K562 (cell line): ENCODE results near the gene PRRG4. TPM values are rescaled to one million over a fixed set of nuclear protein-coding genes. Genes with fewer than 3 reads are reported as not detected.

Source experiments
- ATAC-seq: fragments of 200-7000 bp; cut with Tn5 transposase; 3 replicates; pipeline ENCODE4 v1.9.1; 2020; ENCODE audit warnings: moderate library complexity
- BruUV-seq: library from RNA; stranded (reverse); fragments of 400-500 nt; replicated peaks from 2 replicates; lab custom pipeline; 2021; lab: Mats Ljungman, UMichigan
- CTCF ChIA-PET: fragments of 300-600 bp; formaldehyde crosslinking; extraction: SDS; loops from one replicate; lab custom pipeline; 2021; ENCODE audit warnings: low intra/inter-chr PET ratio; lab: Yijun Ruan, JAX
- POLR2A ChIA-PET: fragments of 300-600, 350-650 bp; sonication (Branson Sonifier 250); formaldehyde crosslinking; extraction: SDS; loops from one replicate; lab custom pipeline; 2021; ENCODE audit warnings: antibody characterized with exemption, inconsistent platforms; lab: Yijun Ruan, JAX
- DNase-seq, 4 experiments: peaks; one replicate each; pipeline versions ENCODE4 v3.0.0 to v3.0.0-alpha.2; 2011 to 2018; ENCODE audit warnings: low spot score in 3 of 4, mixed read lengths in 3 of 4; ENCODE audit errors: extremely low read depth in 1 of 4
- FAIRE-seq: peaks from 2 replicates; lab custom pipeline; 2011; peaks lifted over from hg19 to GRCh38; lab: Jason Lieb, UNC
- H2AFZ ChIP-seq: 2 replicates; pipeline ENCODE4 v1.6.0; 2011; ENCODE audit warnings: low read depth, low read length, control low read depth, inconsistent platforms
- H3K27ac ChIP-seq: fragments of 200-600 bp; 3 replicates; pipeline ENCODE4 v1.8.0; 2011; ENCODE audit warnings: low read depth, mild to moderate bottlenecking, control low read depth, inconsistent platforms, low read length, moderate library complexity, mixed read lengths; ENCODE audit errors: extremely low read depth
- H3K27me3 ChIP-seq, 2 experiments: fragments of 300-600 bp in 1 of 2; 2 replicates in 1 of 2; 3 replicates in 1 of 2; pipeline versions ENCODE4 v1.6.0 to v1.8.0; 2011; ENCODE audit warnings: inconsistent platforms in 2 of 2, low read length in 2 of 2, mild to moderate bottlenecking in 1 of 2, mixed read lengths in 1 of 2, moderate library complexity in 1 of 2; ENCODE audit not compliant: control insufficient read depth in 2 of 2, insufficient read depth in 2 of 2
- H3K36me3 ChIP-seq: fragments of 300-600 bp; 3 replicates; pipeline ENCODE4 v1.8.0; 2011; ENCODE audit warnings: mild to moderate bottlenecking, low read length, inconsistent platforms; ENCODE audit not compliant: control insufficient read depth, insufficient read depth
- H3K4me1 ChIP-seq, 2 experiments: fragments of 200-600 bp in 1 of 2; replicated peaks in 1 of 2; 2 replicates in 1 of 2; 3 replicates in 1 of 2; pipeline versions ENCODE4 v1.5.1 to v1.8.0; 2011; ENCODE audit warnings: inconsistent platforms in 2 of 2, low read length in 2 of 2, mild to moderate bottlenecking in 1 of 2, mixed read lengths in 1 of 2, moderate library complexity in 1 of 2; ENCODE audit not compliant: control insufficient read depth in 2 of 2, insufficient read depth in 2 of 2
- H3K4me2 ChIP-seq: 2 replicates; pipeline ENCODE4 v1.6.1; 2011; ENCODE audit warnings: low read length, control low read depth, inconsistent platforms, mixed read lengths; ENCODE audit not compliant: insufficient read depth
- H3K4me3 ChIP-seq: fragments of 200-600 bp; sonication (generic), shearing (Covaris generic); 2 replicates; pipeline ENCODE4 v1.5.1; 2016; ENCODE audit warnings: control low read depth, inconsistent platforms
- H3K79me2 ChIP-seq: fragments of 200-600 bp; 3 replicates; pipeline ENCODE4 v1.8.0; 2011; ENCODE audit warnings: low read length, inconsistent platforms; ENCODE audit not compliant: control insufficient read depth, insufficient read depth
- H3K9ac ChIP-seq, 2 experiments: 2 replicates each; pipeline versions ENCODE4 v1.6.0 to v1.6.1; 2011; ENCODE audit warnings: low read depth in 2 of 2, low read length in 2 of 2, control low read depth in 1 of 2, inconsistent platforms in 1 of 2, mild to moderate bottlenecking in 1 of 2, mixed read lengths in 1 of 2; ENCODE audit not compliant: insufficient read depth in 1 of 2
- H3K9me1 ChIP-seq: one replicate; pipeline ENCODE4 v1.6.0; 2011; ENCODE audit warnings: inconsistent platforms, mild to moderate bottlenecking, low read length, moderate library complexity; ENCODE audit not compliant: control insufficient read depth, insufficient read depth
- H3K9me3 ChIP-seq: replicated peaks from 2 replicates; pipeline ENCODE4 v1.5.1; 2011; ENCODE audit warnings: low read depth, low read length, inconsistent platforms; ENCODE audit not compliant: control insufficient read depth, insufficient read depth
- H4K20me1 ChIP-seq: replicated peaks from 2 replicates; pipeline ENCODE4 v1.6.1; 2011; ENCODE audit warnings: low read length, inconsistent platforms, mixed read lengths; ENCODE audit not compliant: control insufficient read depth, insufficient read depth
- ESRRA ChIP-seq: fragments of 450-650 bp; IDR thresholded peaks from 2 replicates; pipeline ENCODE4 v1.6.1; 2014; ENCODE audit warnings: low read depth, mild to moderate bottlenecking, moderate library complexity, borderline replicate concordance
- ZBTB40 ChIP-seq, 2 experiments: fragments of 450-650 bp in 1 of 2; sonication (generic) in 1 of 2; formaldehyde crosslinking in 1 of 2; IDR thresholded peaks; 2 replicates each; pipeline versions ENCODE4 v1.7.1 to v1.9.0; 2016 to 2022; ENCODE audit warnings: inconsistent platforms in 1 of 2, mild to moderate bottlenecking in 1 of 2, missing genetic modification reagents in 1 of 2
- WGBS: fragments of 100-300 bp; shearing (Covaris generic); methylation state at CpG from one replicate; pipeline ENCODE4 v1.1.6; 2016; ENCODE audit warnings: low coverage, mixed read lengths; ENCODE audit not compliant: insufficient coverage; ENCODE audit errors: missing lambda C conversion rate; 5-methylcytosine and 5-hydroxymethylcytosine counted together
- in situ Hi-C: fragments of 300-500 bp; cut with MboI; formaldehyde crosslinking; loops from 4 replicates; pipeline ENCODE4 v1.15.0; 2018; ENCODE audit warnings: inconsistent platforms, mixed read lengths
- intact Hi-C: fragments of 100-400 bp; cut with micrococcal nuclease; formaldehyde crosslinking; loops from 2 replicates; pipeline ENCODE4 v1.14.2; 2022
- polyA plus RNA-seq, 8 experiments: library from polyadenylated mRNA; depleted of rRNA in 4 of 8; stranded (reverse) in 5 of 8; unstranded in 3 of 8; fragments of >200 nt; fragmentation: Nextera tagmentation in 2 of 8; fragmentation: Illumina TruSeq in 1 of 8; extraction: Ambion mirVana in 2 of 8; extraction: Trizol in 1 of 8; gene quantifications; 2 replicates each; pipeline versions ENCODE4 v1.2.1 to v1.2.3, GENCODE V29; 2011 to 2014; ENCODE audit warnings: inconsistent platforms in 1 of 8, missing spikeins in 1 of 8
- total RNA-seq, 7 experiments: library from RNA; depleted of rRNA in 6 of 7; stranded (reverse); fragments of >200 nt in 6 of 7; fragmentation: Illumina TruSeq in 2 of 7; extraction: Trizol in 2 of 7; gene quantifications; 2 replicates each; pipeline versions ENCODE4 v1.2.1 to v1.2.3, GENCODE V29; 2011 to 2021; ENCODE audit warnings: low replicate concordance in 1 of 7

Gene PRRG4
- total and polyA plus RNA-seq, 9 of the 15 experiments (the other 6 are each of a cell fraction or from before 2014, with no cell fraction given): not detected

GRCh38 chr11:32826113-32826512 lies 3.6 kb upstream of the PRRG4 start:
- peaks cover 0 to 9% of the 10 kb centered on the region in 2 experiments; a peak in 2 of 5 replicates for H3K4me1 ChIP-seq
- no peak overlapping the region for H3K9ac ChIP-seq
- in situ Hi-C loops (no loop called here), intact Hi-C loops (no loop called here)
- H3K79me2 ChIP-seq: no peaks in the 10 kb centered on the region
- H3K27me3 ChIP-seq: peaks cover 10 to 23% of the 10 kb centered on the region in 2 experiments
- no peak for ATAC-seq
- WGBS: 0% methylated on average over 3 of the region's 3 CpGs
- no peaks in the 10 kb centered on the region for H4K20me1 ChIP-seq
- H3K4me2 ChIP-seq: no peak overlapping the region
- ChIA-PET POLR2A (interaction anchor here (0.7 to 1.3 kb wide), 2 partner anchors 13 to 23 kb away, joined by 3 read pairs; no protein-coding TSS in a partner anchor), CTCF (interaction anchor here (0.7 kb wide), 1 partner anchor 33 kb away, joined by 3 read pairs; no protein-coding TSS in a partner anchor)
- TF ChIP-seq ZBTB40 (IDR thresholded peaks at IDR 0.05): peak; percentile 85
- TF ChIP-seq ZBTB40 (CRISPR knock-in tag; IDR thresholded peaks at IDR 0.05): peak; percentile 65
- TF ChIP-seq ESRRA: no peak
- no TSS peak for BruUV-seq
- H3K9me1 ChIP-seq: no peaks in the 10 kb centered on the region
- no peak for DNase-seq
- no peaks in the 10 kb centered on the region for H3K9me3 ChIP-seq
- H3K4me3 ChIP-seq: no peak overlapping the region
- H2AFZ ChIP-seq: no peak overlapping the region
- no peak overlapping the region for H3K27ac ChIP-seq
- no peak for FAIRE-seq
- no peaks in the 10 kb centered on the region for H3K36me3 ChIP-seq
